Mucosa of descending colon (tissue), 3 donors: ENCODE measurements around the gene SLC24A4. TPM values are rescaled to one million over a fixed set of nuclear protein-coding genes. Genes with fewer than 3 reads are reported as not detected.
A peak's percentile ranks its signal among the peaks of the same experiment; 100 is the strongest.

ENCODE experiments used
- ATAC-seq: fragments of 200-7000 bp; cut with Tn5 transposase; one replicate; pipeline ENCODE4 v1.9.1; 2020; ENCODE audit warnings: mild to moderate bottlenecking, moderate library complexity
- DNase-seq, 3 donors: peaks; one replicate each; pipeline ENCODE4 v3.0.0-alpha.2; 2020
- H3K36me3 ChIP-seq: fragments of 200-600 bp; one replicate; pipeline ENCODE4 v1.8.0; 2021; ENCODE audit warnings: low read depth, mild to moderate bottlenecking
- H3K4me1 ChIP-seq: fragments of 200-600 bp; one replicate; pipeline ENCODE4 v1.8.0; 2021; ENCODE audit warnings: low read depth, mild to moderate bottlenecking
- H3K4me3 ChIP-seq: fragments of 200-600 bp; one replicate; pipeline ENCODE4 v1.8.0; 2021; ENCODE audit warnings: mild to moderate bottlenecking
- H3K9me3 ChIP-seq: fragments of 200-600 bp; one replicate; pipeline ENCODE4 v1.8.0; 2021; ENCODE audit warnings: mild to moderate bottlenecking
- intact Hi-C, 2 donors: fragments of 100-400 bp; cut with DNase I in 1 of 2; cut with micrococcal nuclease in 1 of 2; formaldehyde crosslinking; loops; one replicate each; pipeline versions ENCODE4 v1.11.0 to v1.11.1; 2022; cut with DNase I, micrococcal nuclease
- total RNA-seq, 3 donors: library from RNA; stranded (reverse); fragmentation: NEBNext Ultra II Directional in 2 of 3; extraction: Animal tissue kit (Norgen Biotek cat#: 25700) in 2 of 3; gene quantifications; one replicate each; pipeline versions ENCODE4 v1.2.1 to v1.2.4, GENCODE V29; 2021 to 2023
- TF ChIP-seq, protein P1 (sequence below): fragments of 200-600 bp; IDR thresholded peaks from one replicate; pipeline ENCODE4 v1.8.0; 2022; ENCODE audit warnings: antibody characterized with exemption, mild to moderate bottlenecking
- donor health status: DM: no; HTN: no; CAD: no; lungs with moderate emphysema.
- donor health status: DM: no; HTN: no; CAD: no.
- donor health status: DM: no; HTN: yes; CAD: no.

SLC24A4 gene
- total RNA-seq, 3 donors from 2014 or later: 0.14 to 0.63 (median 0.27) TPM

DNA sequence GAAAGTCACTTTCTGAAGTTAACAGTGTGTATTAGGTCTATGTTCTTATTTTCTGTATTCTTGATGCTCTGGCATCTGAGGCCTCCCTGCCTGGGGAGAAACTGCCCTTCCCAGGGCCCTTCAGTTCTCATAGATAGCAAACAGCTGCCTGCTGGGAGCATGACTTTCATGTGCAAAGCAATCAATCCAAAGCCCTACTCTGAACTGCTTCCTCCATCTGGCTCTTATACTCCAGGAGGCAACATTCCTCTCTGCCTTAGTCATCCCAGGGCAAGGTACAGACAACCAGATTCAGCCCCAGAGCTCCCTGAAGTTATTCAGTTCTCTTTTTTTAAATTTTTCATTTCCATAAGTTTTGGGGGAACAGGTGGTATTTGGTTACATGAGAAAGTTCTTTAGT, 149.0 kb downstream of the SLC24A4 start:
- no peak overlapping the region for H3K4me3 ChIP-seq
- intact Hi-C loops: no loop called here
- H3K36me3 ChIP-seq: no peaks in the 10 kb centered on the region
- TF ChIP-seq, protein P1, sequence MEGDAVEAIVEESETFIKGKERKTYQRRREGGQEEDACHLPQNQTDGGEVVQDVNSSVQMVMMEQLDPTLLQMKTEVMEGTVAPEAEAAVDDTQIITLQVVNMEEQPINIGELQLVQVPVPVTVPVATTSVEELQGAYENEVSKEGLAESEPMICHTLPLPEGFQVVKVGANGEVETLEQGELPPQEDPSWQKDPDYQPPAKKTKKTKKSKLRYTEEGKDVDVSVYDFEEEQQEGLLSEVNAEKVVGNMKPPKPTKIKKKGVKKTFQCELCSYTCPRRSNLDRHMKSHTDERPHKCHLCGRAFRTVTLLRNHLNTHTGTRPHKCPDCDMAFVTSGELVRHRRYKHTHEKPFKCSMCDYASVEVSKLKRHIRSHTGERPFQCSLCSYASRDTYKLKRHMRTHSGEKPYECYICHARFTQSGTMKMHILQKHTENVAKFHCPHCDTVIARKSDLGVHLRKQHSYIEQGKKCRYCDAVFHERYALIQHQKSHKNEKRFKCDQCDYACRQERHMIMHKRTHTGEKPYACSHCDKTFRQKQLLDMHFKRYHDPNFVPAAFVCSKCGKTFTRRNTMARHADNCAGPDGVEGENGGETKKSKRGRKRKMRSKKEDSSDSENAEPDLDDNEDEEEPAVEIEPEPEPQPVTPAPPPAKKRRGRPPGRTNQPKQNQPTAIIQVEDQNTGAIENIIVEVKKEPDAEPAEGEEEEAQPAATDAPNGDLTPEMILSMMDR: no peak
- peaks cover 4% of the 10 kb centered on the region for H3K9me3 ChIP-seq
- DNase-seq: no peak
- H3K4me1 ChIP-seq: no peaks in the 10 kb centered on the region
- peak; percentile 97 for ATAC-seq

DNA sequence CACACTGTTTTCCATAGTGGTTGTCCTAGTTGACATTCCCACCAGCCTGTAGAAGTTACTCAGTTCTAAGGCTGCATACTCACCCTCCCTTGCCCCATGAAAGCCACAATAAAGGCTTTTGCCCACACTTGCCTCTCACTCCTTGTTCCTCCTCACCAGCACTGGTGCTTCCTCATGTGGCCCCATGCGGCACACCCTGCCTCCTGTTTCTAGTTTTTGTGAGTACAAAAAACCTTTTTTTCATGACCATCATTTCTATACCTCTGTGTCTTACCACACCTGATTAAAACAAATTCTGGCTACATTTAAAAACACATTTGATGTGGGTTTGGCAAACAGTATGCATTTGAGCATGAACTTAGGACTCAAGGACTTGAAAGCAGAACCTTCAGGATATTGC, 149.9 kb downstream of the SLC24A4 start:
- H3K4me1 ChIP-seq: no peaks in the 10 kb centered on the region
- H3K36me3 ChIP-seq: no peaks in the 10 kb centered on the region
- ATAC-seq (peak; percentile 41), DNase-seq (no peak)
- TF ChIP-seq, protein P1: no peak
- no peaks in the 10 kb centered on the region for H3K9me3 ChIP-seq
- intact Hi-C loops: no loop called here
- H3K4me3 ChIP-seq: no peak overlapping the region

DNA sequence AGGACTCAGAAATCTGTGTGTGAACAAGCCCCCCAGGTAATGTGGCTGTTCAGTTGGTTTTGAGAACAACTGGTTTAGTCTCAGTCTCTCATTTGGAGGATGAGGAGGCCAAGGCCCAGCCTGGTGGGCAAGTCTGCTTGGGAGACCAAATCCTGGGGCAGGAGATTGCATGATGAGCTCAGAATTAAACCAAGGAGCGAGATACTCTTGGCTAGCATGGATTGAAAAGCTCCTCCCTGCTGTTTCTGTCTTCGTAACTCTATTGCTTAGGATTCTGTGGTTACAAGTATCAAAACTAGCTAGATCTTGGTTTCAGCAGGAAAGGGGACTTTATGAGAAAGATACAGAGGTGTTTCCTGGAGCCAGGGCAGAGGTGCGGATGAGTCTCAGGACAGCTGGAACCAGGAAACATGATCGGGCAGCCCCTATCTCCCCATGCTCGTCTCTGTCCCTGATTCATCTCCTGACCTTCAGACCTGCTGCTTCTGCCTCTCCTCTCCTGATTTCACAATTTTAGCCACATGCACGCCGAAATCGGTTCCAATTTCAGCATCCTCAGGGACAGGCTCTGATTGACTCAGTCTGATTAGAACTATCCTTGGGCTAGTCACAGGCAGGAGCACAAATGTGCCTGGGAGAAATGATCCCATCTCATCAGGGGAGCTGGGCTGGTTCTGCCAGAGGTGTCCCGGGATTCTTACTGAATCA, 150.4 kb downstream of the SLC24A4 start:
- TF ChIP-seq, protein P1: no peak
- Histone ChIP-seq H3K9me3 (no peaks in the 10 kb centered on the region), H3K4me3 (no peak overlapping the region), H3K36me3 (no peaks in the 10 kb centered on the region), H3K4me1 (no peaks in the 10 kb centered on the region)
- intact Hi-C loops: no loop called here
- DNase-seq (no peak), ATAC-seq (peak; percentile 28)

DNA sequence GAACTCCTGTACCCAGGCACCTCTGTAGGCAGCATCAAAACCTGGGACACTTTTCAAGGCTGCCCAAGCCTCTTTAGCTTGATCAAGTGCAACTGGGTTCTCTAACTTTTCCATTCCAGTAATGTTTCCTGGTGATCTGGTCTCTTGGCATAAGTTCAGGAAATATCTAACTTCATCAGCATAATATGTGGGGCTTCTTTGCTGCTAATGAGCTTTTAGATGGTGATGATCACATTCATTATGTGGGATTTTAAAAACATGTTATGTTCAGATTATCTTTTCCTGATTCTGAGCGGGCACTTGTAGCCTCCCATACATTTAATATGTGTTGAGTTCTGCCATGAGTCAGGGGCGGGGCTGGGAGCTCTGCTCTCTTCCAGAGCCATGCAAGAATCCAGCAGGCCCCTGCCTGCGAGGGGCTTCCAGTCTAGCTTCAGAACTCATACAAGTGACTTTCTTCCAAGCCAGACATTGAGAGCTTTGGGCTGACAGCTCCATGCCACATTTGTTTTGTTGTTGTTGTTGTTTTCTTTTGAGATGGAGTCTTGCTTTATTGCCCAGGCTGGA, 151.1 kb downstream of the SLC24A4 start:
- TF ChIP-seq, protein P1: no peak
- Histone ChIP-seq H3K4me1 (no peaks in the 10 kb centered on the region), H3K4me3 (no peak overlapping the region), H3K9me3 (no peaks in the 10 kb centered on the region), H3K36me3 (no peaks in the 10 kb centered on the region)
- DNase-seq (no peak), ATAC-seq (no peak)
- intact Hi-C loops: no loop called here

DNA sequence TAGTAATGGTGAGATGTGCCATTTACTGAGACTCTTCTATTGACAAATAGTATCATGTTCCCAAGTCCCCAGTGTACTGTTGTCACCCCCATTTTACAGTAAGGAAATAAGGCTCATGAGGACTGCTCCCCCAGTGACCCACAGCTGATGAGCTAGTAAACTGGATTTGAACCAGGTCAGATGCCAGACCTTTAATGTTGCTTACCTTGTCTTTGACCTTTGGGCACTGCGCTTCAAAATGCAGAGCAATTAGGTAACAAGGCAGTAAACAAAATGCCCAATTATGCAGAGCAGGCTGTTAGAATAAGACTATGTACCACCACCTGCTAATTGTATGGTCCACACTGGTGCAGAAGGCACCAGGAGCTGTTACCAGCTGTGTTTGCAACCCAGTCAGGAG, 152.1 kb downstream of the SLC24A4 start:
- ATAC-seq (no peak), DNase-seq (no peak)
- intact Hi-C loops: no loop called here
- no peaks in the 10 kb centered on the region for H3K4me1 ChIP-seq
- no peak overlapping the region for H3K4me3 ChIP-seq
- TF ChIP-seq, protein P1: no peak
- no peaks in the 10 kb centered on the region for H3K36me3 ChIP-seq
- no peaks in the 10 kb centered on the region for H3K9me3 ChIP-seq
